Astrocyte of the spinal cord (primary cell): ENCODE measurements around the gene HAPSTR1.
A peak's percentile ranks its signal among the peaks of the same experiment; 100 is the strongest.

Source experiments
- DNase-seq: peaks from one replicate; pipeline ENCODE4 v3.0.0; 2011; ENCODE audit warnings: low read depth, low spot score
- H3K4me3 ChIP-seq: 2 replicates; pipeline ENCODE4 v1.5.1; 2011; ENCODE audit warnings: low read depth, mild to moderate bottlenecking, low read length, moderate library complexity
- CTCF ChIP-seq: IDR thresholded peaks from 2 replicates; pipeline ENCODE4 v1.5.1; 2012; ENCODE audit warnings: low read depth, mild to moderate bottlenecking, low read length, inconsistent platforms
- in situ Hi-C: cut with HindIII; loops from 2 replicates; pipeline ENCODE4 v1.10.0; 2017; ENCODE audit warnings: low sequenced_read_pairs

The HAPSTR1 gene

GRCh38 chr16:9119795-9120194, 28.4 kb downstream of the HAPSTR1 start:
- DNase-seq, result peak; percentile 89
- in situ Hi-C loops, result no loop called here
- no peak overlapping the region for H3K4me3 ChIP-seq
- TF ChIP-seq CTCF, result peak; percentile 5

- no peak for TF ChIP-seq CTCF
Observed at GRCh38 chr16:9122342-9122741, 30.9 kb downstream of the HAPSTR1 start.

GRCh38 chr16:9122969-9123368, 31.5 kb downstream of the HAPSTR1 start:
- no peak overlapping the region for H3K4me3 ChIP-seq
- in situ Hi-C loops, result no loop called here
- no peak for DNase-seq
- no peak for TF ChIP-seq CTCF

More at GRCh38 chr16:9122342-9122741, 30.9 kb downstream of the HAPSTR1 start:
- no peak overlapping the region for H3K4me3 ChIP-seq
- DNase-seq, result no peak
- in situ Hi-C loops, result no loop called here

DNA sequence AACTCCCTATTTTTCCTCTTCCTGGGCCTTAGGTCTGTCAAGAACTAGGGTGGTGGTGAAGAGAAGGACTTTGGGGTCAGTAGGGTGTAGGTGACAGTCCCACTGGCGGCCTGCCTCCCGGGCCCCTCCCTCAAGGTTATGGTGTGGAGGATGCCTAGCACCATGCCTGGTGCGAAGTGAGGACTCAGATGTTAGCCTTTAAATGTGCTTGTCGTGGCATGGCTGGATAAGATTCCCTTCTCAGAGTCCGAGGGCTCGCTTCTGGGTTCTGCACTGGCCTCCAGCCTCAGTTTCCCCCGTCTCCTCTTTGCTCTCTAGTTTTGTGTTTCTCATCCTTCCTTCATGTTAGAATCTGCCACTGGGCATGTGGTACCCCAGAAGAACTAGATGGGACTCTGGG, 32.0 kb downstream of the HAPSTR1 start:
- in situ Hi-C loops, result no loop called here
- TF ChIP-seq CTCF, result no peak
- no peak overlapping the region for H3K4me3 ChIP-seq
- no peak for DNase-seq

DNA sequence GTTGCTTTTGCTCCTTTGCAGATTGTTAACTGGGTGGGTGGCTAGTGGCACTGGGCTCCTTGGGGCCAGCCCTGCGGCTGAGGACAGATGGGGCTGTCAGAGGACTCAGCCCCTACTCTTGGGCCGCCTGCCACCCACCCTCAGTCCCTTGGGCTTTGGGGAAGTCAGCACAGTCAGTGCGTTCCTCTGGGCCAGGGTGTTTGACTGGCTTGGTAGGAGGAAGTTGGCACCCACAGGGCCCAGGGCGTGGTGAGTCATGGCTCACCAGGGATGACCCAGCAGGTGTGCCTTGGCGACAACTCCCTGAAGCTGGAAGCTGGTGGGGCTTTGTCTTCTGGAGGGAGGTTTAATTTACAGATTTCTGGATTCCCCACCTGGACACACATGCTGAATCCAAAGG, 32.4 kb downstream of the HAPSTR1 start:
- DNase-seq, result no peak
- no peak overlapping the region for H3K4me3 ChIP-seq
- no peak for TF ChIP-seq CTCF
- in situ Hi-C loops, result no loop called here

DNA sequence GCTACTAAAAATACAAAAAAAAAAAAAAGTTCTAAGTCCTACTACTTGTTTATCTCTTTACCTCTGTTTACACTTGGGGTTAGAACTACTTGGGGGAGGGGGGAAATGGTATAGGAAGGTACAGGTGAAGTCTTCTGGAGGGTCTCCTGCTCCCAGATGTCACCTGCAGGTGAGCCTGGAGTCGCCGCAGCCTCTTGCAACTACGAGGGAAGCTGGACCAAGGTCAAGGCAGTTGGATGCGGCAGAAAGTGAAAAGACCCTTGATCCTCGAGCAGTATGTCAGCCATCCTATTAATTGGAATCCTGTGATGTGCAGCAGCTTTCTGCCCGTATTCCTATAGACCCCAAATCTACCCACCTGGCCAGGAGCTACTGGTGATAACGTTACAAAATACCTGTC, 33.0 kb downstream of the HAPSTR1 start:
- no peak overlapping the region for H3K4me3 ChIP-seq
- in situ Hi-C loops, result no loop called here
- TF ChIP-seq CTCF, result no peak
- DNase-seq, result no peak
